Head of caudate nucleus (tissue), 42 donors: Measurements from ENCODE around the gene MYMX.

Source experiments
- DNase-seq, 42 donors: peaks; one replicate each; pipeline versions ENCODE4 v3.0.0 to v3.0.0-alpha.2; 2020 to 2021; ENCODE audit warnings: mixed read lengths in 7 of 42
- intact Hi-C: fragments of 100-400 bp; cut with DNase I; formaldehyde crosslinking; loops from one replicate; pipeline ENCODE4 v1.15.0; 2022

Gene MYMX

DNA sequence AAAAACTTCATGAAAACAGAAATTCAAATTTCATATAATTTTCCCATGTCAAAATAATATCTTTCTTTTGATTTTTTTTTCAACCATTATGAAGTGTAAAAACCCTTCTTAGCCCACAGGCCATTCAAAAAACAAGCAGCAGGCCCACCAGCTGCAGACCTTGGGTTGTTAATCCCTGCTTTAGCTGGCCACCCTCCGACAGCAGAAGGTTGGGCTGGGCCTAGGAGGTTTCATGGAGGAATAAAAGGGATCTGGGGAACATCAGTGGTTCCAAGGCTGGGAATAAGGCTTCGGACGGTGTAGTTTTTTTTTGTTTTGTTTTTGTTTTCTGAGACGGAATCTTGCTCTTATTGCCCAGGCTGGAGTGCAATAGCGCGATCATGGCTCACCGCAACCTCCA, 26.6 kb downstream of the MYMX start:
- DNase-seq, result peak in 1 of 42 donors; percentile 28
- intact Hi-C loops, result no loop called here

DNA sequence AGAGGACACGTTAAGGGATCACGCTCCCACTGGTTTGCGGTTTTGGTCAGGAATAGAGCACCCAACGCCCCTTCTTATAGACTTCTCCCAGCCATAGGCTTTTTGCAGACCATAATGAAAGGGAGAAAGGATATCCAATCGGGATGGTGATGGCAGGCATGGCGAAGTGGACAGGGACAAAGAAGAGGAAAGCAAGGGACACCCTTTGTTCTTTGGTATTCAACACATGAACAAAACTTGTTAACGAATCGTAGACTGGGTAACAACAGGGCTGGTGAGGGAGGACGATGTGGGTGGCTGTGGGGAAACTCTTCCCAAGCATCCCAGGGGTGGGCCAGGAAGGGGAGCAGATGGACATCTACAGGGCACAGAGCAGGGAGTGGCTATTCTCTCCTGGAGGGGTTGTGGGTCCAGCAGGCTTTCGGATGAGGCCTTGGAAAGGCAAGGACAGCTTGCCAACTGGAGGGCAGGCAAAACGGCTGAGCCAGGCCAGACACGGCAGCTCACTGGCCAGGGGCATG, 28.7 kb downstream of the MYMX start:
- no peak for DNase-seq
- intact Hi-C loops, result no loop called here

DNA sequence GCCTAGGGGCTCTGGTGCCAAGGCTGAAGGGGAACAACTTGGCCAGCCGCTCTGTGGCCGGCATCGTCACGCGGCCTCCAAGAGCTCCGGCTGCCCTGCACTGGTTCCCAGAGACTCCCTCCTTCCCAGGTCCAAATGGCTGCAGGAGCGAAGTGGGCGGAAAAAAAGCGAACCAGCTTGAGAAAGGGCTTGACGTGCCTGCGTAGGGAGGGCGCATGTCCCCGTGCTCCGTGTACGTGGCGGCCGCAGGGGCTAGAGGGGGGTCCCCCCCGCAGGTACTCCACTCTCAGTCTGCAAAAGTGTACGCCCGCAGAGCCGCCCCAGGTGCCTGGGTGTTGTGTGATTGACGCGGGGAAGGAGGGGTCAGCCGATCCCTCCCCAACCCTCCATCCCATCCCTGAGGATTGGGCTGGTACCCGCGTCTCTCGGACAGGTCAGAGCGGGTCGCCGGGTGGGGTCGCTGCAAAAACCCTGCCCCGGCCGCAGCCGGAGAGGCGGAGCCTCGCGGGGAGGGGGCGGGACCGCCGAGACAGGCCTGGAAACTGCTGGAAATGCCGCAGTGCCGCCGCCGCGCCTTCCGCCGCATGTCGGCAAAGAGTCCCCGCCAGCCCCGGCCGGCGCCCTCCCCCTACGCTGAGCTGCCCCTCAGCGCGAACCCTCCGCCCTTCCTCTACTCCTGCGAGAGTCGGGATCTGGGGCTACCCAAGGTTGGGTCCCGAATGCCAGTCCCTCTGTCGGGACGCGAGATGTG, 29.4 kb downstream of the MYMX start:
- peak; percentile 61 to 93 (median 84) for DNase-seq
- intact Hi-C loops, result no loop called here

DNA sequence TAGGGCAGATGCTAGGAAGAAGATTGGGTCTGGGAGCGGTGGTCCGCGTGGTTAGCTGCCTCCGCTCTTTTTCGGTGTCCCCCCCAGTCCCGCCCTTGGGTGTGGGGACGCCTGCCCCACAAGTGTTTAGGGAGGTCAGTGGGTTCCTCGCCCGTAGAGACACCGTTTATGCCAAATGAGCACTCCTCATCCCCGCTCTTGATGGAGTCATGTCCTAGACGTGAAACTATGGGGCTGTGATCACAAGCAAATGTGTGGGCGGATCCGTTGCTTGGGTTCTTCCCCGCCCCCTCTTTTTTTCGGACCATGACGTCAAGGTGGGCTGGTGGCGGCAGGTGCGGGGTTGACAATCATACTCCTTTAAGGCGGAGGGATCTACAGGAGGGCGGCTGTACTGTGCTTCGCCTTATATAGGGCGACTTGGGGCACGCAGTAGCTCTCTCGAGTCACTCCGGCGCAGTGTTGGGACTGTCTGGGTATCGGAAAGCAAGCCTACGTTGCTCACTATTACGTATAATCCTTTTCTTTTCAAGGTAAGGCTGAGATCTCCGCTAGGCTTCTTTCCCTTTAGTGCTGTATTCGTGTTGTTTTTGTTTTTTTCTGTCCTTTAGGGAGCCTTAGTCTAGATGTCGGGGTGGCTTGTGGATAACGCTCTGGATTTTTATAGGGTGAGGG, 30.1 kb downstream of the MYMX start, which contains the start of gene HSP90AB1:
TSS of gene HSP90AB1 (plus strand) at position 439 of the 675 bp plus-strand sequence. CDS start 1,529 bp downstream, outside the sequence.
- peak; percentile 88 to 98 (median 95) for DNase-seq
- intact Hi-C loops, result no loop called here

DNA sequence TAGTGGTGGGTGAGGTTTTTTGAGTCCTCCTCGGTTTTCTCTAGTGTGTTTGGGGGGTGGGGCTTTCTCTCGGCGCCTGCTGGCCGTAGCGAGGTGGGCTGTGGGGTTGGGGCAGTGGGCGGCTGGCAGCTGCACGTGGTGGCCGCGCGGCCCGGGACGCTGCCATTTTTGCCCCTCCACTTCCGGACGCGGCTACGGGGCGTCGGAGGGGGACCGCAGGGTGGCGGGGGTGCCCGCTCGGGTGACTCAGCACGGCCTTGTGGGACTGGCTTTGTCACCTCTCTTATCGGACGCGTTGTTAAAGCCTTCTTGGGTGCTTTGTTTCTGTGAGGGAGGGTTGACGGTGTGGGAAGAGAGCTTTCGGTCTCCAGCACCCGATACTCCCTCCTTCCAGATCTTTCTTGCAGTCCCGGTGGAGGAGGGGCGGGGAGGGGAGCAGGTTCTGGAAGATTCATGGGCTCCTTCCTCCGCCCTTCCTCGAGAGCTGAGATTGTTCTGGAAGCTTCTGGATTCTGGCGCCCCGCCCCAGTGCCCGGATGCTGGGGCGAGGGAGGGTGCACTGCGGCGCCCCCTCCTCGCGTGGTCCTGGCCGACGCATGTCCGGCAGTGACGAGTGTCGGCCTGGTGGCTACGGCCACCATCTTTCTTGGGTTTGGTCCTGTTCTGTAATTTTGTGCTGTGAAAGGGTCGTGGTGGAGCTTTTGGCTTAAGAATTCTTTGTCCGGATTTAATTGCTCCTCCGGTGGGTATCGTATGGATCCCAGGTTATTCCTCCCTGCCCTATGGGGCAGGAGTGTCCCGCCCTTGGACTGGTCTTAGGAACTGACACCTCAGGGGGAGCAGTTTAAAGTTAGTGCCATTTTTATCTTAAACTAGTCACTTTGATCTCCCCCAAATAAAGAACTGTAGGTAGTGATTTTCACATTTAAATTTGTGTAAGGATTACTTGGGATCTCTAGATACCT, 30.9 kb downstream of the MYMX start:
- intact Hi-C loops, result no loop called here
- peak in 41 of 42 donors; percentile 41 to 88 (median 74) for DNase-seq

DNA sequence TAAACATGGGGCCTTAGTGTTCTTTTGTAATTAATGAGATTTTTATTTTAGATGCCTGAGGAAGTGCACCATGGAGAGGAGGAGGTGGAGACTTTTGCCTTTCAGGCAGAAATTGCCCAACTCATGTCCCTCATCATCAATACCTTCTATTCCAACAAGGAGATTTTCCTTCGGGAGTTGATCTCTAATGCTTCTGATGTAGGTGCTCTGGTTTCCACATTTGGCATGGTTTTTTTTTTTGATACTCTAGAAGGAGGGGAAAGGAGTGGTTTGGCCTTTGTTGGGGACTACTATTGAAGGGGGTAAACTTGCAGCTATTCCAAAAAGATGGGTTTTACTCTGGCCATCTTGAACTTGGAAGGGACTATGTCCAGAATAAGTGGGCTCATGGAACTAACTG, 31.9 kb downstream of the MYMX start:
- intact Hi-C loops, result no loop called here
- no peak for DNase-seq

DNA sequence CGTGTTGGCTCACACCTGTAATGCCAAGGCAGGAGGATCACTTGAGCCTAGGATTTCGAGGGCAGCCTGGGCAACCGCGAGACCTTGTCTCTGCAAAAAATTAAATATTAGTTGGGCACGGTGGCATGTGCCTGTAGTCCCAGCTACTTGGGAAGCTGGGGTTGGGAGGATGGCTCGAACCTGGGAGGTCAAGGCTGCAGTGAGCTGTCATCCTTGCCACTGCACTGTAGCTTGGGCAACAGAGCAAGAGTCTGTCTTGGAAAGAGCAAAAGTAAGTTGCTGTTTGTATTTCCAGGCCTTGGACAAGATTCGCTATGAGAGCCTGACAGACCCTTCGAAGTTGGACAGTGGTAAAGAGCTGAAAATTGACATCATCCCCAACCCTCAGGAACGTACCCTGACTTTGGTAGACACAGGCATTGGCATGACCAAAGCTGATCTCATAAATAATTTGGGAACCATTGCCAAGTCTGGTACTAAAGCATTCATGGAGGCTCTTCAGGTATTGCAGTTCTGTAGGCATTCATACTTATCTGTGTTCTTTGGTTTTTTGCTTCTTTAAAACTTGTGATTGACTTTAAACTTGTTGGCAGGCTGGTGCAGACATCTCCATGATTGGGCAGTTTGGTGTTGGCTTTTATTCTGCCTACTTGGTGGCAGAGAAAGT, 32.5 kb downstream of the MYMX start:
- intact Hi-C loops, result no loop called here
- peak in 1 of 42 donors; percentile 29 for DNase-seq

DNA sequence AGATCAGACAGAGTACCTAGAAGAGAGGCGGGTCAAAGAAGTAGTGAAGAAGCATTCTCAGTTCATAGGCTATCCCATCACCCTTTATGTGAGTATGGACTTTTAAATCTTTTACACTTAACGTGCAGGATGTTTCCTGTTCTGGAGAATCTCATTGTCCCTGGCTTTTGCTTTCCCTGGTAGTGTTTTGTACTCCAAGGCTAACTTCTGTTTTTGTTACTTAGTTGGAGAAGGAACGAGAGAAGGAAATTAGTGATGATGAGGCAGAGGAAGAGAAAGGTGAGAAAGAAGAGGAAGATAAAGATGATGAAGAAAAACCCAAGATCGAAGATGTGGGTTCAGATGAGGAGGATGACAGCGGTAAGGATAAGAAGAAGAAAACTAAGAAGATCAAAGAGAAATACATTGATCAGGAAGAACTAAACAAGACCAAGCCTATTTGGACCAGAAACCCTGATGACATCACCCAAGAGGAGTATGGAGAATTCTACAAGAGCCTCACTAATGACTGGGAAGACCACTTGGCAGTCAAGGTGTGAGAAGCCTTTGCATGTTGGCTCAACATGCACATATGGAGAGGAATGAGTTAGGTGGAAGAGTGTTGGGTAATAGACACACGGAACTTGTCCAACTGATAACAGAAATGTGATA, 33.5 kb downstream of the MYMX start:
- intact Hi-C loops, result no loop called here
- no peak for DNase-seq

DNA sequence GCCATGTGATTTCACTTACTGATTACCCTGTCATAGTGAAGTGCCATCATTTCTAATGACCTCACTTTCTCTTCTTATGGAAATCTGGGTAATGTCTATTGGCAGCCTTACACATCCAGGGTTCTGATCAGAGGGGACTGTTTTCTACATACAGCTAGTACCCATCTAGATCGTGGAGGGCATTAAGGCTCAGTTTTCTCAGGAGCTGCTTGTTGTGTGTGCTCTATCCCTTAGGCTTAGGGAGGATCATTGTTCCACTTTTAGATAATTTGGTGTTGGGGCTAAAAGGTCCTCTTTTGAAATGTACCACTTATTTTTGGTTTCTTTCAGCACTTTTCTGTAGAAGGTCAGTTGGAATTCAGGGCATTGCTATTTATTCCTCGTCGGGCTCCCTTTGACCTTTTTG, 34.0 kb downstream of the MYMX start:
- no peak for DNase-seq
- intact Hi-C loops, result no loop called here

DNA sequence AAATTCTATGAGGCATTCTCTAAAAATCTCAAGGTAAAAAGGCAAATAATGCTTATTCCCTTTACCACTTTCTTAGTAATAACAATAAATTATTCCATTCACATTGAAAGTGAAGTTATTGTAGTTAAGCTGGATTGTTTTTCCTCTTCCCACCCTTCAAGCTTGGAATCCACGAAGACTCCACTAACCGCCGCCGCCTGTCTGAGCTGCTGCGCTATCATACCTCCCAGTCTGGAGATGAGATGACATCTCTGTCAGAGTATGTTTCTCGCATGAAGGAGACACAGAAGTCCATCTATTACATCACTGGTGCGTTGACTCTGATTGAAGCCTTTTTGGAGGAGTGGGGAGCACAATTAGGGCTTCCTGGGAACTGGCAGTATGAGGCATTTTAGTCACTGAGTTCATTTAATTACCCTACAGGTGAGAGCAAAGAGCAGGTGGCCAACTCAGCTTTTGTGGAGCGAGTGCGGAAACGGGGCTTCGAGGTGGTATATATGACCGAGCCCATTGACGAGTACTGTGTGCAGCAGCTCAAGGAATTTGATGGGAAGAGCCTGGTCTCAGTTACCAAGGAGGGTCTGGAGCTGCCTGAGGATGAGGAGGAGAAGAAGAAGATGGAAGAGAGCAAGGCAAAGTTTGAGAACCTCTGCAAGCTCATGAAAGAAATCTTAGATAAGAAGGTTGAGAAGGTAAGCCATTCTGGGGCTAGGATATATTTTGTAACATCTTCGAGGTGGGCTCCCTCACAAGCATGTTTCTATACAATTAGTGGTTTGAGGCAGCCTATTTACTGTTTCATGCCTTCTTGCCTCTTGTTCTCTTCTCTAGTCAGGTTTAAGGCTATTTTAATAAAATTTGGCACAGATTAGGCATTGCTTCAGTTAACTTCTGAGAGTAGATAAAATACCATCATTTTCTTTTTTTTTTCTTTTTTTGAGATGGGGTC, 35.1 kb downstream of the MYMX start:
- intact Hi-C loops, result no loop called here
- peak in 1 of 42 donors; percentile 27 for DNase-seq

DNA sequence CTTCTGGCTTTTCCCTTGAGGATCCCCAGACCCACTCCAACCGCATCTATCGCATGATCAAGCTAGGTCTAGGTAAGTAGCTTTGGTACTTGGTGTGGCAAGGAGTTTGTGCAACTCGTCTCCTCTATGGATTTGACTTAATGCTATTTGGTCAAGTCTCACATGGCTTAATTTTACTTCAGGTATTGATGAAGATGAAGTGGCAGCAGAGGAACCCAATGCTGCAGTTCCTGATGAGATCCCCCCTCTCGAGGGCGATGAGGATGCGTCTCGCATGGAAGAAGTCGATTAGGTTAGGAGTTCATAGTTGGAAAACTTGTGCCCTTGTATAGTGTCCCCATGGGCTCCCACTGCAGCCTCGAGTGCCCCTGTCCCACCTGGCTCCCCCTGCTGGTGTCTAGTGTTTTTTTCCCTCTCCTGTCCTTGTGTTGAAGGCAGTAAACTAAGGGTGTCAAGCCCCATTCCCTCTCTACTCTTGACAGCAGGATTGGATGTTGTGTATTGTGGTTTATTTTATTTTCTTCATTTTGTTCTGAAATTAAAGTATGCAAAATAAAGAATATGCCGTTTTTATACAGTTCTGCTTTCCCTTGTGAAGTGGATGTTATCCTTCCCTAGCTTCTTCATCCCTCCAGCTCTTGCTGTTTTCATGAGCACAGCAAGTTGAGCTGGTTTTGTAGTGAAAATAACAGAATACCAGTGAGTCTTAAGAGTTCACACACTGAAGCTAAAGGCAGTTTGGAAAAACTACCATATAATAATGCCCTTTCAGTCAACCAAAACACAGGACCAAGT, 36.8 kb downstream of the MYMX start:
- intact Hi-C loops, result no loop called here

DNA sequence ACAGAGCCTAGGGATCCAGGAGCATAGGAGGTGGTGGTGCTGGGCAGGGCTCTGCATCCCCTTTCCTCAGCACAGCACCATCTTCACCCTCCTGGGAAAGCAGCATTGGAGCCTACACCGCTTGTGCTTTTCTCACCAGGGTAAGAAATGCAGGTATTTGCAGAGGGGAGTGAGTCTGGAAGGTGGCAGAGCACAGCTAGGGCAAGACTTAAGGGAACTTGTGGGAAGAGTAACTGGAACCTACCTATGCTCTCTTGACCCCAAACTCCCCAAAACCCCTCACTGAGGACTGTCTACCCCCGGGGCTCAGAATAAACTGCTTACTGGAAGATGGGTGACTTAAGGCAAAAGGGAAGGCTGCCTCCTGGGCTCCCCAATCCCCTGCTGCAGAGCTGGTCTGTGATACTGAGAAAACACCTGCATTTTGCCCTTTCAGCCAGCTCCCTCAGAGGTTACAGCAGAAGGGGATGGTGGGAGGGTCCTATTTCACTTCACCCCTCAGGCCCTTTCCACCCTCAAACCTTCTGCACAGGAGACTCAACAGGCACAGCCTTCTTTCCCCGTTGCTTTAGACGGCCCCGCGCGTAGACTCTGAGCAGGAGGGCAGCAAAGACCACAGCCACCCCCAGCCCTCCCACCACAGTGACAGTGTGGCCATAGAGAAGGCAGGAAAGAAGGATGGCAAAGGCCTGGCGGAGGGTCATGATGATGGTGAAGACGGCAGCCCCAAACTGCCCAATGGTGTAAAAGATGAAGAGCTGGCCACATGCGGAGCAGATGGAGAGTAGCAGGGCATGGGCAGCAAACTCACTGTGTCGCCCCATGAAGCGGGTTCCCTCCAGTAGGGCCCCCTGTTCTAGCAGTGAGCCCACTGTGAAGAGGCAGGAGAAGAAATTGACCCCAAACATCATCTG, 37.7 kb downstream of the MYMX start:
- DNase-seq, result peak in 1 of 42 donors; percentile 61
- intact Hi-C loops, result no loop called here

More for the DNA sequence above, 36.8 kb downstream of the MYMX start:
- peak in 10 of 42 donors; percentile 32 to 75 (median 51) for DNase-seq

DNA sequence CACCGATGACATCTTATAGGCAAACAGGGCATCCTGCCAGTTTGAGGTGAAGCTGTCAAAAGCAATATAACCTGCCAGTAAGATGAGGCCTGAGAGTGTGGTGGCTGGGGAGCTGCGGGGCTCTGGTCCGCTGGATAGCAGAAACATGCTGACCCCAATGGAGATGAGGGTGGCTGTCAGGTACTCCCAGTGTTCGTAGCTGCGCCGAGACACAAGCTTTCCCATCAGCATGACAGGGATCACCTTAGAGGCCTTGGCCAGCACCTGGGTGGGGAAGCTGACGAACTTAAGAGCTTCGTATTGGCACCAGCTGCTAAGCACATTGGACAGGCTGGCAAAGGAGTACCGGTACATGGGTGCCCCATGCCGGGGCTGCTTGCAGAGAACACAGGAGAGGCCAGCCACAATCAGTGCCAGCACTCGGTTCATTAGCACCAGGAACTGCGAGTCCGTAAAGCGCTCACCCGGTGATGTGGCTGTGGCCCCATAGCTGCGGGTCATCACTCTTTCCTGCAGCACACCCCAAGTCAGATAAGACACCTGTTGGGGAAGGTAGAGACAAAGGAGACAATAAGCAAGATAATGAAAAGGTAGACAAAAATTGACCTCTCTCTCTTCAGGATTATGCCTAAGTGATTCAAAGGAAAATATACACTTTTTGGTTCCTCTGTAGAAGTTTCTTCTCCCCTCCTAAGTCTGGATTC, 38.5 kb downstream of the MYMX start:
- no peak for DNase-seq
- intact Hi-C loops, result no loop called here
